ENCODE data around the gene SEC24A. TPM values are rescaled to one million over a fixed set of nuclear protein-coding genes. Genes with fewer than 3 reads are reported as not detected.
A peak's percentile ranks its signal among the peaks of the same experiment; 100 is the strongest.
"Not testable (repeated sequence)": the region's sequence is repeated elsewhere in the genome, so short reads cannot be mapped to it uniquely, and the experiment has no call there.

Gene SEC24A
- total RNA-seq: 25.7 and 47.5 TPM in 2 replicates

DNA sequence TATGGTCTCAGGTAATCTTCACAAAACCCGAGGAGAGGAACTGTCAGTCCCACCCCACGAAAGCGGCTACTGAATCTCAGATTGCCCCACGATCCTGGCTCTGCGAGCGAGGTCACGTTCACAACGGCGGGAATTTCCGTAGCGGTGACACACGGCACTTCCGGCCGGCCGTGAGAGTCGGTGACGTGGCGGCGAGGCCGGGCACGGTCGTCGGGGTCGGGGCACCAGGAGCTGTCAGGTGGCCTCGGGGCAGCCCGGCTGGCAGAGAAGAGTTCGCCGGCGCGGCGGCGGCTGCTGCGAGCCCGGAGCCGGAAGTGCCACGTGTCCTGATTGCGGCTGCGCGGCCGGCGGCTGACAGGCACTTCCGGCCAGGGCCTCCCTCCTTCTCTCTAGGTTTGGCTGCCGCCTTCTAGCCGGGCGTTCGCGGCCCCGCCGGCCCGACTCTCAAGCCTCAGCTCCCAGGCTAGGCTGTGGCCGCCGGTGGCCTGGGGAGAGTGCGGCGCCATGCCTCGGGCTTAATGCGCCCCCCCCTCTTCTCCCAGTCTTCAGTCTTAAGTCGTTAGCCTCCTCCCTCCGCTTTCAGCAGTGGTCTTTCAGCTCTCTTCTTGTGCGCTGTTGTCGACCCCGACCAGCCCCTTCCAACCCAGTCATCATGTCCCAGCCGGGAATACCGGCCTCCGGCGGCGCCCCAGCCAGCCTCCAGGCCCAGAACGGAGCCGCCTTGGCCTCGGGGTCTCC, at the start of gene SEC24A:
TSS of gene SEC24A (plus strand) at position 361 of the 738 bp plus-strand sequence. CDS start at position 653, 292 bp downstream.
- DNase-seq (ENCODE audit: low read depth): peak; percentile 71

DNA sequence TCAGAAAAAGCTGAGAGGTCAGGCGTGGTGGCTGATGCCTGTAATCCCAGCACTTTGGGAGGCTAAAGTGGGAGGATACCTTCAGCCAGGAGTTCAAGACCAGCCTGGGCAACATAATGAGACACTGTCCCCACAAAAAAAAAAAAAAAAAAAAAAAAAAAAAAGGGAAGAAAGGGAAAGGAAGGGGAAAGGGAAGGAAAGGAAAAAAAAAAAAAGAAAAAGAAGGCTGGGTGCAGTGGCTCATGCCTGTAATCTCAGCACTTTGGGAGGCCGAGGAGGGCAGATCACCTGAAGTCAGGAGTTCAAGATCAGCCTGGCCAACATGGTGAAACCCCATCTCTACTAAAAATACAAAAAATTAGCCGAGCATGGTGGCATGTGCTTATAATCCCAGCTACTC, 48.8 kb upstream of the SEC24A start:
- not testable (repeated sequence) for DNase-seq (ENCODE audit: low read depth)

DNA sequence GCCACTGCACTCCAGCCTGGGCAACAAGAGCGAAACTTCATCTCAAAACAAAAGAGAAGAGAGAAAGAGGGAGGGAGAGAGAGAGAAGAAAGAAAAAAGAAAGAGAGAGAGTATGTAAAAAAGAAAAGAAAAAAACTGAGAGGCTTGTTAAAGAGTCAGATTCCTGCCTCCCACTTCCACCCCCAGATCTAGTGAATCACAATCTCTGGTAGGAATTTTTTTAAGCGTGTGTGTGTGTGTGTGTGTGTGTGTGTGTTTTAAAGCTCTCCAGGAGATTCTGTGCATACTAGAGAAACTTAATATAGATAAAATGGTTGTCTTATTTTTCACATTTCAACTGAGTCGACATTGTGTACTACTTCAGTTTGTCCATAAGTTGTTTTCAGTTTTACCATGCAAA, 48.0 kb upstream of the SEC24A start:
- DNase-seq (ENCODE audit: low read depth): peak; percentile 42

DNA sequence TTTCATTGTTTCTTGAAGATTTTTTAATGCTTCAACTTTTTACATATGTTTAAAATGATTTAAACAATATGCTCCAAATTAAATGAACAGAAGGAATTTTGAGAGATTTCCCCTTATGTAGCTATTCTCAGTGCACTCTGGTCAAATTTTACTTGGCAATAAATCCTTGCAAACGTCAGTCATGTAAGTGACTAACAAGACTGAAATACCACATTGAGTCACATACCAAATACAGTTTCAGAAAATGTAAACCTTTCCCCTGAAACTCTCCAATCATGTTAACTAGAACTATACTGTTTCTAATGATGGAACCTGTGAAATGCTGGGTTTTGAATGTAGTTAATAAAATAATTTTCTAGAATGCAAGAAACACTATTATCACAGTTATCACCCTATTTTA, 45.5 kb upstream of the SEC24A start:
- peak; percentile 28 for DNase-seq (ENCODE audit: low read depth)

DNA sequence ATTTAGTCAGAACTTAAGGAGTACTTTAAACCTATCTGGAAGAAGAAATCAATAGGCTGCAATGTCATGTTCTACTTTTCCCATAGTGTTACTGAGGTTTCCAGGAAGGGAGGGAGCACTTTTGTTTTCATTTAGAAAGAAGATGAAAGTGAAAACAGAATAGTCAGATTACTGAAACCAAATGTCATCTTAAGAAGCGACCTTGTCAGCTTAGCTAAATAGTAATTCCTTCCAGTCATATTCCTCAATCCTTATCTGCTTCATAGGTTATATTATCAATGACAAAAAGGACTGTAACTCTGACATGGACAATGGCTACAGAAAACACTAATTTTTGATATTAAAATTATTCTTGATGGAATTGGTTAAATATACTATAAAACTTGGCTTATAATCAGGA, 43.7 kb upstream of the SEC24A start:
- DNase-seq (ENCODE audit: low read depth): no peak

DNA sequence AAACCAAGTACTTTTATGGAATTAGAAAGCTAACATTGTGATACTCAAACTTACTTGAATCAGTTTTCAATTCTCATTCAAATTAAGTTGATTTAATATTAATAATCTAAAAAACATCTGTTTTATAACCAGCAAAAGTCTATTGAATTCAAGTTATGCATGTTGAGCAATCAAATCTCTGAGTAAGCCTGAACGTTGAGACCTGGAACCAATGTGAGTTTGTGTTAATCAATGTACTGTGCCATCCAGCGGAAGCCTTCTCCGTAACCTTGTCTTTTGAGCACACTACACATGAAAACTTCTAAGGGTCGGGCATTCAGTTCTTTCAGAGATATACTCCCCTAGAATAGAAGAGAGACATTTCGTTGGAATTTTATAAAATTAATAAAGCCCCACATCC, 41.9 kb upstream of the SEC24A start:
- no peak for DNase-seq (ENCODE audit: low read depth)

DNA sequence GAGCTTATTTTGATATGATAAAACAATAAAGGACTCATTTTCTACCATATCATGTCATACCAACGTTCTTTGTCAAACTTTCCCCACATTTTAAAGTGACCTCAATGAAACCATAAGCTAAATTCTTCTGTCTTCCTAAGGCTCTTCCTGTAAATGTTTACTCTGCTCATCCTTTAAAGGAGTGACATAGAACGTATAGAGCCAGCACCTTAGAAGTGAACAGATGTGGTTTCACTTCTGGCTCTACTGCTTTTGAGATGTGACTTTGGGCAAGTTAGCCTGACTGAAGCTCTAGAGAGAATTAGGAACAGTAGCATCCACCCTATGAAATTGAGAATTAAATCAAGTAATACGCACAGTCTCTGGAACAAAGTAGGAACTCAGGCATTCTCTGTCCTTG, 40.0 kb upstream of the SEC24A start:
- no peak for DNase-seq (ENCODE audit: low read depth)

DNA sequence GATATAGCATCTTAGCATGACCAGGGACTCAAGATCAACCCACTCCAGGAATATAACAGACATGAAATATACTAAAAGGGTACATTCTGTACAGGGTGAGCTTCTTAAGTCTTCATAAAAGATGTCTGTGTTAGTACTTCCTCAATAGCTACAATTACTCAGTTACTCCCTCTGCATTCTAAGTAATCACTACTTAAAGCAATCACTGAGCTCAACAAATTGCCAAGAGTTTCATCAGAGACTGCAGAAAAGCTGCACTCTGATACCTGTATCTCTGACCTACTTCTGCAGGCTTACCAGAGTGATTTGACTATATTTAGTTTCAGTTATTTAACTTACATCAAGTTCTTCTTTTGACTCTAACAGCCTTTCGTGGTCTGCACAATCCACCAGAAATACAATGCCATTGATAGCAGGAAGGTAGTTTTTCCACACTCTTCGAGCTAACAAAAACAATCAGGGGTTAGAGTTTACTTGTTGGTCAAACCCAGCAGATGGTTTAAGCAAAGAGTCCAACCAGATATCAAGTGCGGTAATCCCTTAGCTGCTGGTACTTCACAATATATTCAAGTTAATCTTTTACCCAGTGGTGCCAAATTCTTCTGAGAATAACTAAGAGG, 39.2 kb upstream of the SEC24A start:
- peak; percentile 90 for DNase-seq (ENCODE audit: low read depth)

DNA sequence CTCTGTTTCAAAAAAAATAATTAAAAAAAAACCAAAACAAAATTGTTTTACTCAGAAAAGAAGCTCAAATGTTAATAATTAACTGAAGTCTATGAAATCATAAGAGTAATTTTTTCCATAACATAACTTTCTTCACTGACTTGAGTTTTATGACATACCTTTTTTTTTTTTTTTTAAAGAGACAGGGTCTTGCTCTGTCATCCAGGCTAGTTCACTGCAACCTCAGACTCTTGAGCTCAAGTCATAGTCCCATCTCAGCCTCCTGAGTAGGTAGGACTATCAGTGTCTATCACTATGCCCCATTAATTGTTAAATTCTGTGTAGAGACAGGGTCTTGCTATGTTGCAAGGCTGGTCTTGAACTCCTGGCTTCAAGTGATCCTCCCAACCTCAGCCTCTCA, 37.9 kb upstream of the SEC24A start:
- DNase-seq (ENCODE audit: low read depth): no peak

DNA sequence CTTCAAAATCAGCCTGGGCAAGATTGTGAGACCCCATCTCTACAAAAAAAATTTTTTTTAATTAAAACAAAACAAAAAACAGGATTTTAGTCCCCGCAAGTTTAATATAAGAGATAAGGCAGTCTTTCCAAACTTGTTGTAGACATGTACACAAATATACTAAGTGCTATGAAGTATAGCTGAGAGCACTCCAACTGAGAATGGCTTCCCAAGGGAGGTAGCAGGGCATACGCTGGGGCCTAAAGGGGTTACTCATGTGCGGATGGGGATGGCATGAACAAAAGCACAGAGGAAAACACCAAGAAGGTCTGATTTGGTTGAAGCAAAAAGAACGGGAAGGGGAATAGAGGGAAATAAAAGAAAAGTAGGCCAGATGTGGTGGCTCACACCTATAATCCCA, 37.1 kb upstream of the SEC24A start:
- DNase-seq (ENCODE audit: low read depth): no peak

DNA sequence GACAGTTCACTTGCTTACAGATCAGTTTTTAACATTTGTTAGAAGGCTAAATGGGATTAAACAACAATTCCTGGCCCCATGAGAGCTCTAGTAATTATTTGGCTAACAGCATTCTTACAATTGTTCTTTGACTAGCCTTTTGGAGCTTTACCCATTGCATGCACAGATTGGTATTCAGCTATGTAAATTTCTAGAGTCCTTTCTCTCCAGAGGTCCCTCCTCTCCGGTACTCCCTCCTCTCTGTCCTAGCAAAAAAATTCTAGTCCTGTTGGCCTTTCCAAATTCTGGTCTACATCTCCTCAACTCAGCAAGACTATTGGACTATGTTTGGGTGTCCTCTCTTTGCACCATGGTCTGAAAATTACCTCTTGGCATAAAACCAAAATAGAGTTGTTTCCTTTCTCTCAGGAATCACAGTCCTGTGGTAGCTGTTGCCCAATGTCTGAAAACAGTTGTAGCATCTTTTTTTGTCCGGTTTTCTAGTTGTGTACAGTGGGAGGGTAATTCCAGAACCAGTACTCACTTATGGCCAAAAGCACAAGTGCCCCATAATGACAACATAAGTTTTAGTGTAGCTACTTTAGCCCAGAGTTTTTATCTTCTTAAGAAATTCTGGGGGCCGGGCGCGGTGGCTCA, 34.0 kb upstream of the SEC24A start:
- no peak for DNase-seq (ENCODE audit: low read depth)

DNA sequence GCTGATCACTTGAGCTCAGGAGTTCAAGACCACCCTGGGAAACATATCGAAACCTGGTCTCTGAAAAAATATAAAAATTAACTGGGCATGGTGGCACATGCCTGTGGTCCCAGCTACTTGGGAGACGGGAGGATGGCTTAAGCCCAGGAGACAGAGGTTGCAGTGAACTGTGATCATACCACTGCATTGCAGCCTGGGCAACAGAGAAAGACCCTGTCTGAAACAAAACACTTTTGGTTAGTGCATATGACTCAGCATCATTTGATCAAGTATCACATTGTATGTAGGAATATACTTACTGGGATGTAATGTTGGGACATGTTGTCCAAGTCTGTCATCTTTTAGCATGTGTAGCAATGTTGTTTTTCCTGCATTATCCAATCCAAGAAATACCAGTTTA, 28.0 kb upstream of the SEC24A start:
- DNase-seq (ENCODE audit: low read depth): no peak

DNA sequence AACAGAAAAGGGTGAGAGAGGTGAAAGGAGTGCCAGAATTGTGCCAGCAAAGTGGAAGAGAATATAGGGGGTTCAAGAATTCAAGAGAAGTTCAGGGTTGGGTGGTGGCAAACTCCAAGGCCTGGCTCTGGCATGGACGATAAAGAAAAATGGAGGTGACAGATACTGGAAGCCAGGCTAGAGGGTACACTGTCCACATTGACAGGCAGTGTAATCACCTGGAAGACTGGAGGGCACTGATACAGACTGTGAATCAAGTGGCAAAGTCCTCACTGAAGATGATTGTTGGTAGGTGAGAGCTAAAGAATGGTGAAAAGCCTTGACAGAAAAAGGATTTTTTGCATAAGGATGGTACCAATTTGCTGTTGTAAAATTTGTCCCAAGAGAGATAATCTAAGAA, 23.0 kb upstream of the SEC24A start:
- no peak for DNase-seq (ENCODE audit: low read depth)

DNA sequence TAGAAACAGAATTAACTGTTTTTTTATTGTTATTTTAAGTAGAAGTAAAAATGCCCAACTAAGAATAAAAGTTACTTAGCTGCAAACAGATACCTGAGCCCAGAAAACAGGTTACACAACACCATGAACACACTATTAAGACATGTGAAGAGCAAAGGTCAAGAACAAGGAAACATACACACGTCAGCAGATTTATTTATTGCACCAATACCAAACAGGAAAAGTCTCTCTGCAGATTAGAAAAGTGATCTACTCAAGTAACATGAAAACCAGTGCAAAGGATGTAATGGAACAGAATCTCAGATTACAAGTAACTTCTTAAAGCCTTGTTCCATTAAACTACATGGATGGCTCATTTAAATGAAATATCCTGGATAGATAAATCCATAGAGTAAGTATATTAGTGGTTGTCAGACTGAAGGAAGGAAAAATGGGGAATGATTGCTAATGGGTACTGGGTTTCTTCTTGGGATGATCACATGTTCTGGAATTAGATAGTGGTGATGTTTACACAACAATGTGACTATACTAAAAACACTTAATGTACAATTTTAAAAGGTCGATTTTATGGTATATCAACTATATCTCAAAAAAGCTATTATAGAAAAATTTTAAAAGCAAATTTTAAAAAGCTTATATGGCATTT, 22.1 kb upstream of the SEC24A start:
- DNase-seq (ENCODE audit: low read depth): peak; percentile 81

DNA sequence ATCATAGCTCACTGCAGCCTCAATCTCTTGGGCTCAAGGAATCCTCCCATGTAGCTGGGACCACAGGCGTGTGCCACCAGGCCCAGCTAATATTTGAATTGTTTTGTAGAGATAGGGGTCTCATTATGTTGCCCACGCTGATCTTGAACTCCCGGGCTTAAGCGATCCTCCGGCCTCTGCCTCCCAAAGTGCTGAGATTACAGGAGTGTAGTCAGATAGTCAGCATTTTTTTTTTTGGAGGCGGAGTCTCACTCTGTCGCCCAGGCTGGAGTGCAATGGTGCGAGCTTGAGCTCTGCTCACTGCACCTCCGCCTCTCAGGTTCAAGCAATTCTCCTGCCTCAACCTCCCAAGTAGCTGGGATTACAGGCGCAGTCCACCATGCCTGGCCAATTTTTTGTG, 14.4 kb upstream of the SEC24A start:
- DNase-seq (ENCODE audit: low read depth): no peak

DNA sequence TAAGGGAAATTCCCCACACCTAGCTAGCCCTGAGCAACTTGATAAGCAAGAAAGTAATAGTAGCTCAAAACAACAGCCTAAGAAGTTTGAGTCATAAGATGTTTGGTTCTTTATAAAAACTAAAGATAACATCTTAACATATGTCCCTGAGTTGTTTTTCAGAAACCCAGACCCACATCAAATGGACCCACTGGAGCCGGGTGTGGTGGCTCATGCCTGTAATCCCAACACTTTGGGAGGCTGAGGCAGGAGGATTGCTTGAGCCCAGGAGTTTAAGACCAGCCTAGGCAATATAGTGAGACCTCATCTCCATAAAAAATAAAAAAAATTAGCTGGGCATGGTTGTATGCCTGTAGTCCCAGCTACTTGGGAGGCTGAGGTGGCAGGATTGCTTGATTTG, 13.2 kb upstream of the SEC24A start:
- DNase-seq (ENCODE audit: low read depth): not testable (repeated sequence)

DNA sequence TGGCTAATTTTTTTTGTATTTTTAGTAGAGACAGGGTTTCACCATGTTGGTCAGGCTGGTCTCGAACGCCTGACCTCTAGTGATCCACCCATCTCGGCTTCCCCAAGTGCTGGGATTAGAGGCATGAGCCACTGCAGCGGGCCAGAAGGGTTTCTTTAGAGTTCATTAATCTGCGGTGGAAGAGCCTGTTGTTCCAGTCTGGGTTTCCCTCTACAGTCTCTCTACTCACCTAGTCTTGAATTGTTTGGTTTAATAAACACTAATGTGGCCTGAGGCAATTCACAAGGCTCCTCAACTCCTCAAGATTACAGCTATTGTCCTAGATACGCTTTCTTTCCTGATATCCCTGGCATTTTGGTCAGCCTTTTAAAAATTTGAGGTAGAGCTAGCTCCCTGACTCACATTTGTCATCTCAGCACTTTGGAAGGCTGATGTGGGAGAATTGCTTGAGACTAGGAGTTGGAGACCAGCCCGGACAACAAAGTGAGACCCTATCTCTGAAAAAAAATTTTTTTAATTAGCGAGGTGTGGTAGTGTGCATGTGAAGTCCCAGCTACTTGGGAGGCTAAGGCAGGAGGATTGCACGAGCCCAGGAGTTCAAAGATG, 11.4 kb upstream of the SEC24A start:
- peak; percentile 47 for DNase-seq (ENCODE audit: low read depth)

DNA sequence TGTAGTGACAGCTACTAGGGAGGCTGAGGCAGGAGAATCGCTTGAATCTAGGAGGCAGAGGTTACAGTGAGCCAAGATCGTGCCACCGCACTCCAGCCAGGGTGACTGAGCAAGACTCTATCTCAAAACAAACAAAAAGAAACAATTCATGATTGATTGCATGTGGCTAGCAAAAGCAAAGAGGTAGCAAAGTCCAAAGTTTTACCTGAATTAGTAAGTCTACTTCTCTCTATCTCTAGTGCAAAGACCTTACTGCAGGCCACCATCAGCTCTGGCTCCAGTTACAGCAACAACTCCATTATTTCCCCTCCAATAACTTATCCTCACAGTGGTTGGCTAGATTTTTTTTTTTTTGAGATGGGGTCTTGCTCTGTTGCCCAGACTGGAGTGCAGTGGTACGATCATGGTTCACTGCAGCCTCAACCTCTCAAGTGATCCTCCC, 9.8 kb upstream of the SEC24A start:
- DNase-seq (ENCODE audit: low read depth): no peak

DNA sequence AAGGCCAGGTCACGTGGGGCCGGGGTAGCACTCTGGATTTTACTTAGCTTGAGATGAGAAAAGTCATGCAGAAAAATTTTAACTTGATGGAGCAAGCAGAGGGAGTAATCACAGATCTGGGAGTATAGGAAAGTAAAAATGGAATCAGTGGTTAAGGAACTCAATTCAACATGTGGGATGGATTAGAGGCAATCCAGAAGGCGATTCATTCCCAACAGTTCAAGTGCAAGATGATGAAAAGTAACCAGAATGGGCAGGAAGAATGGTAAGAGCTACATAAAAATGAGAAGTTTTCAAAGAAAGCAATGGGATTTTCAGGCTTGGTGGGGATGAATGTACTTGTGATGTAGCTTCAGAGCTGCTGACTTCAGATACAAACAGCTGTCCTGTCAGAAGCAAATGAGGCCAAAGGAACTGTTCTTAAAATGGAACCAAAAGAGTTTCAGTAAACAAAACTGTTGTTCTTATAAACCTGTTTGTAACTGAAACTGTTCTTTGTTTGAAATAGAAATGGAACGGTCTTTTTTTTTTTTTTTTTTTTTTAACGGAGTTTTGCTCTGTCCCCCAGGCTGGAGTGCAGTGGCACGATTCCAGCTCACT, 5.6 kb upstream of the SEC24A start:
- no peak for DNase-seq (ENCODE audit: low read depth)

DNA sequence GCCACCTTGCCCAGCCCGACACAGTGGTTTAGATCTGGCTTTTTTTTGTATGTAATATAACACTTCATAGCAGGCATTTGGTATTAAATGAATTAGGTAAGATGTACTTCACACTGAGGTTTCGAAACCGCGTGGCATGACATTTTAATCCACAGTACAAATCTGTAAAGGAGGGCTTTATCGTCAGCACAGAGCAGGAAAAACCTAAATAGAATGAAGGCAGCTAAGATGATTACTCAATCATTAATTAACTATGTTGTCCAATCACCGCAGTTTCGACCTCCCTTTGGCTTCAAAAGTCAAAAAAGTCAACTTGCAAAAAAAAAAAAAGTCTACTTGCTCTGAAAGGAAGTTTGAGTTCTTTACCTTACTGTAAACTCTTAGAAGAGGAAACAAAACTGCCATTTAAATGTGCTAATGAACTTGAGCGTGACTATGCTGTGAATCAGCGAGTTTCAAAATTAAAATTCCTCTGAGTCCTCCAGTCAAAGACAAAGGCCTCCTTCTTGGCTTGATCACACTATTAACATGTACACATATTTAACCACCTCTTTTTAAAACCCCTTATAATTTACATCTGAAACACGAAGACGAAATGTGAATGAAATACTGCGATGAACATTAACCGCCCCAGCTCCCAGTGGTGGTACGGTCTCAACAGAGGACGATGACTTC, 698 bp upstream of the SEC24A start:
- peak; percentile 90 for DNase-seq (ENCODE audit: low read depth)

DNA sequence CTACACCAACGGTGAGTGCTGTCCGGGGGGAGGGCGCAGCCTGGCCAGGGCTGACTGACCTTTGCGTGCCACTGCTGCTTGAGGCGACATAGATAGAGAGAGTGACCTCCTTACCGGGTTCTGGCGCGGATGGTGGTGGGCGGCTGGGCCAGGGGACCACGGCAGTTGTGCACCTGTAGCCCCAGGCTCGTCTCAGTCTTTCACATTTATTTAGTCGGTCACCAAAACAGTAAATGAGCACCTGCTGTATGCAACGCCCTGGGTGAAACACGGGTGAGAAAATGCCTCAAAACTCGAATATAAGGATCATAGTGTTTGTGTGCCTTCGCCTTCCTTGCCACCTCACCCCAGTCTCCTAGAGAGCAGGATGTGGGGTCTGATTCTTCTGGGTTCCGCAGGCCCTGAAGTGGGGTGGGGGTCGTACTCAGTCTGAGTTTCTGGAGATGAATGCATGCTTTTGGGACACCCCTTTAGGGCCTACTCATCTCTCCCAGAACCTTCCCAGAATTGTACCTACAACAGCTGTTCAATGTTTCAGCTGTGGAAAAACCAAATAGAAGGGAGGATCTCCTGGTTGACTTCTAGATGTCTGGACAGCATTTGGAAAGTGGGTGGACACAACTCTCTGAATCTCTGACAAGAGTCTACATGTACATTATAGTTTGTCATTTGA, 714 bp downstream of the SEC24A start:
- DNase-seq (ENCODE audit: low read depth): no peak

Measured in renal cortical epithelial cell (primary cell).